OCI-LY3 (cell line): Measurements from ENCODE around the gene HLA-DRB5.
"Not testable (repeated sequence)": the region's sequence is repeated elsewhere in the genome, so short reads cannot be mapped to it uniquely, and the experiment has no call there.

Source experiments
- EZH2phosphoT487 ChIP-seq: fragments of 200-600 bp; shearing (Covaris generic); IDR thresholded peaks from 2 replicates; pipeline ENCODE4 v1.6.1; 2018; ENCODE audit warnings: antibody characterized with exemption, mixed run types, low read depth
- TF ChIP-seq, protein P1 (sequence below): fragments of 200-600, 300-600 bp; sonication (generic); IDR thresholded peaks from 2 replicates; pipeline ENCODE4 v1.5.1; 2014; ENCODE audit warnings: antibody characterized with exemption, low read length, low read depth

GRCh38 chr6:32473376-32474348 is 56.4 kb downstream of the HLA-DRB5 start:
- TF ChIP-seq, protein P1, sequence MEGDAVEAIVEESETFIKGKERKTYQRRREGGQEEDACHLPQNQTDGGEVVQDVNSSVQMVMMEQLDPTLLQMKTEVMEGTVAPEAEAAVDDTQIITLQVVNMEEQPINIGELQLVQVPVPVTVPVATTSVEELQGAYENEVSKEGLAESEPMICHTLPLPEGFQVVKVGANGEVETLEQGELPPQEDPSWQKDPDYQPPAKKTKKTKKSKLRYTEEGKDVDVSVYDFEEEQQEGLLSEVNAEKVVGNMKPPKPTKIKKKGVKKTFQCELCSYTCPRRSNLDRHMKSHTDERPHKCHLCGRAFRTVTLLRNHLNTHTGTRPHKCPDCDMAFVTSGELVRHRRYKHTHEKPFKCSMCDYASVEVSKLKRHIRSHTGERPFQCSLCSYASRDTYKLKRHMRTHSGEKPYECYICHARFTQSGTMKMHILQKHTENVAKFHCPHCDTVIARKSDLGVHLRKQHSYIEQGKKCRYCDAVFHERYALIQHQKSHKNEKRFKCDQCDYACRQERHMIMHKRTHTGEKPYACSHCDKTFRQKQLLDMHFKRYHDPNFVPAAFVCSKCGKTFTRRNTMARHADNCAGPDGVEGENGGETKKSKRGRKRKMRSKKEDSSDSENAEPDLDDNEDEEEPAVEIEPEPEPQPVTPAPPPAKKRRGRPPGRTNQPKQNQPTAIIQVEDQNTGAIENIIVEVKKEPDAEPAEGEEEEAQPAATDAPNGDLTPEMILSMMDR = not testable (repeated sequence)
- not testable (repeated sequence) for TF ChIP-seq EZH2phosphoT487
